Measurements from ENCODE around the gene SPATA2L.
"Not testable (repeated sequence)": the region's sequence is repeated elsewhere in the genome, so short reads cannot be mapped to it uniquely, and the experiment has no call there.

SPATA2L gene

DNA sequence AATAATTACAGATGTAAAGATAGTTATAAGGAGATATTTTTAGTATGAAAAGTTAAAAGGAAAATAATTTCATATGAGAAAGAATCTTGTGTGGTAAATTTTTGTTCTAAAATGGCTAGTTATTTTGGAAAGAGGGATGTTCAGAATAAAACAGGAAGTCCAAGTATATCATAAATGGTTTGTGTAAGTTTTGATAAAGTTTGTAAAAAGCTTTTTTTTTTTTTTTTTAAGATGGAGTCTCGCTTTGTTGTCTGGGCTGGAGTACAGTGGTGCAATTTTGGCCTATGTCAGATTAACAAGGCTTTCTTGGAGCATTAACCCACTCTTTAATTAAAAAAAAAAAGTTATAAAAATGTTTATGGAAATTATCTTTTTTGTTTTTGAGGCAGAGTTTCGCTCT is 23.2 kb downstream of the SPATA2L start:
- POLR2A ChIA-PET, result no interaction called here
- DNase-seq (ENCODE audit: extremely low spot score), result no peak

DNA sequence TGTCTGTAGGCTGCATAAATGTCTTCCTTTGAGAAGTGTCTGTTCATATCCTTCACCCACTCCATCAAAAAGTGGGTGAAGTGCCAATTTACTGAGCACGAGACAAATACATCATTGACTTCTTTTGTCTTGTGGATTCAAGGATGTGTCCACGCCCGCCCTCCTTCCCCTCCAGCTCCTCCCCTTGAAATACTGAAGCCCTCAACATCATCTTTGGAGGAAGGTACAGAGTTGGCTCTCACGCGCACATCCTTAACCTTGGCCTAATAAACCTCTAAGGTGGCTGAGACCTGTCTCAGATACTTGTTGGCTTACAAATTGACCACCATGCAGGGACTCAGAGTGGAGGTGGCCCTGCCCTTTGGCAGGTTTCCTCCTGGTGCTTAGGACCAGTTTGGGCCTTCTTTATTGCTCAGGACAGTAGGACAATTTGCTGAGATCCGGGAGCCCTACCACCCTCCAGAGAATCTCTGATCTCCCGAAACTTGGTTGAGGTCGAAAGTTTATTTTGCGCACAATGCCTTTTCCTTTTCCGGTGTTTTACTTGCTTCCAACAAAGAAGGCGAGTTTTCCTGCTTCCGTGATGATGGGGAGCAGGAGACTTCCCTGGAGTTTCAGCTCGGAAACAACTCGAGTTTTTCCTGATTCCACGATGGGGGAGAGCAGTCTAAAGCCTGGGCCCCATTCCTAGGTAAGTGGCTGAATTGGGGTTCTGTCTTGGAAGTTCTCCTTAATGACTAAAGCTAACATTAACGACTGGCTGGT is 29.1 kb downstream of the SPATA2L start:
- TF ChIP-seq HDGF (IDR thresholded peaks at IDR 0.05; ENCODE audit: borderline replicate concordance), result no peak
- no peak for TF ChIP-seq CTBP1 (IDR thresholded peaks at IDR 0.05; ENCODE audit: borderline replicate concordance)
- TF ChIP-seq SP1 (IDR thresholded peaks at IDR 0.05), result no peak
- TF ChIP-seq NFRKB (IDR thresholded peaks at IDR 0.05), result no peak
- no peak for TF ChIP-seq ARNT (IDR thresholded peaks at IDR 0.05)
- TF ChIP-seq TARDBP (IDR thresholded peaks at IDR 0.05), result no peak
- no peak for TF ChIP-seq FOXK2 (IDR thresholded peaks at IDR 0.05)
- no peak for TF ChIP-seq L3MBTL2 (conservative IDR thresholded peaks at IDR 0.05)
- TF ChIP-seq SUZ12 (IDR thresholded peaks at IDR 0.05), result no peak
- no peak for TF ChIP-seq FOXA1 (IDR thresholded peaks at IDR 0.05)
- TF ChIP-seq ZNF384 (IDR thresholded peaks at IDR 0.05), result no peak
- no peak for TF ChIP-seq FOXM1 (IDR thresholded peaks at IDR 0.05; ENCODE audit: borderline replicate concordance)
- no peak for TF ChIP-seq ELF4 (IDR thresholded peaks at IDR 0.05)
- TF ChIP-seq LEF1 (IDR thresholded peaks at IDR 0.05; ENCODE audit: borderline replicate concordance), result no peak
- TF ChIP-seq BHLHE40 (IDR thresholded peaks at IDR 0.05; ENCODE audit: borderline replicate concordance), result no peak
- TF ChIP-seq, protein P1, sequence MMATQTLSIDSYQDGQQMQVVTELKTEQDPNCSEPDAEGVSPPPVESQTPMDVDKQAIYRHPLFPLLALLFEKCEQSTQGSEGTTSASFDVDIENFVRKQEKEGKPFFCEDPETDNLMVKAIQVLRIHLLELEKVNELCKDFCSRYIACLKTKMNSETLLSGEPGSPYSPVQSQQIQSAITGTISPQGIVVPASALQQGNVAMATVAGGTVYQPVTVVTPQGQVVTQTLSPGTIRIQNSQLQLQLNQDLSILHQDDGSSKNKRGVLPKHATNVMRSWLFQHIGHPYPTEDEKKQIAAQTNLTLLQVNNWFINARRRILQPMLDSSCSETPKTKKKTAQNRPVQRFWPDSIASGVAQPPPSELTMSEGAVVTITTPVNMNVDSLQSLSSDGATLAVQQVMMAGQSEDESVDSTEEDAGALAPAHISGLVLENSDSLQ (IDR thresholded peaks at IDR 0.05), result no peak
- no peak for DNase-seq (ENCODE audit: extremely low spot score)
- ChIA-PET POLR2A (no interaction called here), CTCF (no interaction called here)

More for the DNA sequence above, 23.2 kb downstream of the SPATA2L start:
- CTCF ChIA-PET, result no interaction called here
- TF ChIP-seq ARNT (IDR thresholded peaks at IDR 0.05), result no peak
- peak; percentile 80 for TF ChIP-seq ZNF384 (IDR thresholded peaks at IDR 0.05)
- TF ChIP-seq CTBP1 (IDR thresholded peaks at IDR 0.05; ENCODE audit: borderline replicate concordance), result no peak
- no peak for TF ChIP-seq BHLHE40 (IDR thresholded peaks at IDR 0.05; ENCODE audit: borderline replicate concordance)

DNA sequence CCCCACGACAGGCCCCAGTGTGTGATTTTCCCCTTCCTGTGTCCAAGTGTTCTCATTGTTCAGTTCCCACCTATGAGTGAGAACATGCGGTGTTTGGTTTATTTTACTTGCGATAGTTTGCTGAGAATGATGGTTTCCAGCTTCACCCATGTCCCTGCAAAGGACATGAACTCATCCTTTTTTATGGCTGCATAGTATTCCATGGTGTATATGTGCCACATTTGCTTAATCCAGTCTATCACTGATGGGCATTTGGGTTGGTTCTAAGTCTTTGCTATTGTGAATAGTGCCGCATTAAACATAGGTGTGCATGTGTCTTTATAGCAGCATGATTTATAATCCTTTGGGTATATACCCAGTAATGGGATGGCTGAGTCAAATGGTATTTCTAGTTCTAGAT is 29.9 kb downstream of the SPATA2L start:
- POLR2A ChIA-PET; DNase-seq (ENCODE audit: extremely low spot score); CTCF ChIA-PET: not testable (repeated sequence)

DNA sequence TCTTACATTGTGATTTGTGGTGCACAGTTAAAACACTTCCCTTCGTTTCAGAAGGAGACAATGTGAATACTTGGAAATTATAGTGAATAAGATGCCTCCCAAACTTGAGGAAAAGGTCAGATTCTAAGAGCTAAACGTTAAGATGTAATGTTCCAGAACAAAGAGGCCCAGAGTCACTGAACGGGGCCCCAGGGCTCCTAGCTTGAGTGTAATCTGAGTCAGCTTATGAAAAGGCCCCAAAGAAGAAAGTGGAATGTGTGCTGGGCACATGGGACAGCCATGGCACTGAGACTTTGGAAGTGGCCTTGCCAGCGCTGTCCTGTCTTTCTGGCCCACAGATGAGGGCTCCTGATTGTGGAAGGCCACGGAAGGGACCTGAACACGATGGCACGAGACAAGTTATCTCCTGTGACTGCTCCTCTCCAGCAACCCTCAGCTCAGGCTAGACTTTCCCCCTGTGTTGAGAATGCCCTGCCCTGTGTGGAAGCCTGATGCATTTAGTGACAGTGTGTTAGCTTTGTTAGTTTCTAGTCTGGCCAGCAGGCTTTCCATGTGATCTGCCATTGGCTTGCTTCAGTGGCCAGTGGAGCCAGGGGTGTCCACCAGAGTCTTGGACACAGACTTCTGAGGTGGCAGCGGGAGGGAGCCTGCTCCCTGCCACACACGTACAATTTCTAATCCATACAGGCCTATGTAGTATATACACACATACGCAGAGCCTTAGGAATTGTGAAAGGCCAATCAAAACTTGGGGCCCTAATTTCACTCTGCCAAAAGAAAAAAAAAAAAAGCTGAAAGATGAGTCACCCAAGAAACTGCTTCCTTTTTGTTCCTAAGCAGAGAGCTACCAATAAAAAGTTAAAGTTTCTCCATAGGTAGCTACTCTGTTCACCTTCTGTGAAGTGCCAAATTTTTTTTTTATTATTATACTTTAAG is 30.7 kb downstream of the SPATA2L start:
- ChIA-PET CTCF (interaction anchor here (0.6 kb wide), 1 partner anchor 56 kb away, joined by 3 read pairs; no protein-coding TSS in a partner anchor), POLR2A (no interaction called here)
- TF ChIP-seq SUZ12 (IDR thresholded peaks at IDR 0.05), result no peak
- TF ChIP-seq FOXM1 (IDR thresholded peaks at IDR 0.05; ENCODE audit: borderline replicate concordance), result no peak
- no peak for TF ChIP-seq HDGF (IDR thresholded peaks at IDR 0.05; ENCODE audit: borderline replicate concordance)
- TF ChIP-seq TARDBP (IDR thresholded peaks at IDR 0.05), result no peak
- no peak for TF ChIP-seq FOXA1 (IDR thresholded peaks at IDR 0.05)
- no peak for TF ChIP-seq CTBP1 (IDR thresholded peaks at IDR 0.05; ENCODE audit: borderline replicate concordance)
- no peak for TF ChIP-seq FOXK2 (IDR thresholded peaks at IDR 0.05)
- no peak for TF ChIP-seq ELF4 (IDR thresholded peaks at IDR 0.05)
- TF ChIP-seq BHLHE40 (IDR thresholded peaks at IDR 0.05; ENCODE audit: borderline replicate concordance), result no peak
- TF ChIP-seq NFRKB (IDR thresholded peaks at IDR 0.05), result no peak
- TF ChIP-seq LEF1 (IDR thresholded peaks at IDR 0.05; ENCODE audit: borderline replicate concordance), result no peak
- no peak for DNase-seq (ENCODE audit: extremely low spot score)

DNA sequence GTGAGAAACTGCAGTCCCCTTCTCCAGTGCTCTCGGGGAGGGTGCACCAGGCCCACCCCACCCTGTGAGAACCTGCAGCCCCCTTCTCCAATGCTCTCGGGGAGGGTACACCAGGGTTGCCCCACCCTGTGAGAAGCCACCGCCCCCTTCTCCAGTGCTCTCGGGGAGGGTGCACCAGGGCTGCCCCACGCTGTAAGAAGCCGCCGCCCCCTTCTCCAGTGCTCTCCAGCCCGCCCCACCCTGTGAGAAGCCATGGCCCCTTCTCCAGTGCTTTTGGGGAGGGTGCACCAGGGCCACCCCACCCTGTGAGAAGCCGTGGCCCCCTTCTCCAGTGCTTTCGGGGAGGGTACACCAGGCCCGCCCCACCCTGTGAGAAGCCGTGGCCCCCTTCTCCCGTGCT is 31.8 kb downstream of the SPATA2L start:
- POLR2A ChIA-PET, result no interaction called here
- TF ChIP-seq TARDBP (IDR thresholded peaks at IDR 0.05) (no peak), FOXK2 (IDR thresholded peaks at IDR 0.05) (no peak), SUZ12 (IDR thresholded peaks at IDR 0.05) (no peak), L3MBTL2 (conservative IDR thresholded peaks at IDR 0.05) (no peak), BHLHE40 (IDR thresholded peaks at IDR 0.05; ENCODE audit: borderline replicate concordance) (no peak), SP1 (IDR thresholded peaks at IDR 0.05) (no peak), NFRKB (IDR thresholded peaks at IDR 0.05) (no peak), CTBP1 (IDR thresholded peaks at IDR 0.05; ENCODE audit: borderline replicate concordance) (no peak), LEF1 (IDR thresholded peaks at IDR 0.05; ENCODE audit: borderline replicate concordance) (no peak), FOXA1 (IDR thresholded peaks at IDR 0.05) (no peak), ELF4 (IDR thresholded peaks at IDR 0.05) (no peak), ARNT (IDR thresholded peaks at IDR 0.05) (no peak), FOXM1 (IDR thresholded peaks at IDR 0.05; ENCODE audit: borderline replicate concordance) (no peak), ZNF384 (IDR thresholded peaks at IDR 0.05) (no peak), HDGF (IDR thresholded peaks at IDR 0.05; ENCODE audit: borderline replicate concordance) (no peak)
- TF ChIP-seq, protein P1 (IDR thresholded peaks at IDR 0.05), result no peak
- CTCF ChIA-PET, result no interaction called here
- no peak for DNase-seq (ENCODE audit: extremely low spot score)

DNA sequence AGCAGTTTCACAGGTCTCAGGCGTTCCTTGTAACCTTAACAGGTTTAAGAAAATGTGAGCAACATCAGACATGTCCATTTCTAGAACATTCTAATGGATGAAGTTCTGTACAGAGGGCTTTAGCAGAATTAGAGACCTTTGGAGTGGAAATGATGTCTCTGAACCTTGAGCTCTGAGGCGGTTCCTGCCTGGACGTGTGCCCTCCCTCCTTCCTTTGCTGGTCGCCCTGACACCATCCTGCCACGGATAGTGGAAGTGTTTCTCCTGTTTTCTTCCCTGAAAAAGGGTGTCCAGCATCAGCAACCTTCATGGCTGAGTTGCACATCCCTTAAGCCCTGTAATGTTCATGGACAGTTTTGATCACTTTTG is 32.7 kb downstream of the SPATA2L start:
- CTCF ChIA-PET, result no interaction called here
- POLR2A ChIA-PET, result no interaction called here
- no peak for DNase-seq (ENCODE audit: extremely low spot score)
- TF ChIP-seq ARNT (IDR thresholded peaks at IDR 0.05), result no peak
- no peak for TF ChIP-seq BHLHE40 (IDR thresholded peaks at IDR 0.05; ENCODE audit: borderline replicate concordance)
- TF ChIP-seq FOXA1 (IDR thresholded peaks at IDR 0.05), result no peak
- no peak for TF ChIP-seq TARDBP (IDR thresholded peaks at IDR 0.05)
- TF ChIP-seq ELF4 (IDR thresholded peaks at IDR 0.05), result no peak
- no peak for TF ChIP-seq SP1 (IDR thresholded peaks at IDR 0.05)
- TF ChIP-seq HDGF (IDR thresholded peaks at IDR 0.05; ENCODE audit: borderline replicate concordance), result no peak
- no peak for TF ChIP-seq FOXM1 (IDR thresholded peaks at IDR 0.05; ENCODE audit: borderline replicate concordance)
- TF ChIP-seq SUZ12 (IDR thresholded peaks at IDR 0.05), result no peak
- no peak for TF ChIP-seq NFRKB (IDR thresholded peaks at IDR 0.05)
- no peak for TF ChIP-seq CTBP1 (IDR thresholded peaks at IDR 0.05; ENCODE audit: borderline replicate concordance)
- TF ChIP-seq ZNF384 (IDR thresholded peaks at IDR 0.05), result no peak
- no peak for TF ChIP-seq FOXK2 (IDR thresholded peaks at IDR 0.05)
- TF ChIP-seq, protein P1 (IDR thresholded peaks at IDR 0.05), result no peak
- TF ChIP-seq LEF1 (IDR thresholded peaks at IDR 0.05; ENCODE audit: borderline replicate concordance), result no peak
